Psoas muscle (tissue), 8 donors: ENCODE measurements around the gene PGAM5. TPM values are rescaled to one million over a fixed set of nuclear protein-coding genes. Genes with fewer than 3 reads are reported as not detected.
A peak's percentile ranks its signal among the peaks of the same experiment; 100 is the strongest.

Experiments
- ATAC-seq, 4 donors: fragments of 200-7000 bp; cut with Tn5 transposase; one replicate each; pipeline ENCODE4 v1.9.1; 2020; ENCODE audit warnings: moderate library complexity in 3 of 4, mild to moderate bottlenecking in 2 of 4
- DNase-seq, 2 donors: peaks; one replicate each; pipeline ENCODE4 v3.0.0-alpha.2; 2020
- H3K27ac ChIP-seq: fragments of 200-600 bp; one replicate; pipeline ENCODE4 v1.8.0; 2022
- H3K27me3 ChIP-seq, 3 donors: fragments of 200-600 bp in 1 of 3; one replicate each; pipeline versions ENCODE4 v1.6.1 to v1.8.0; 2013 to 2022; ENCODE audit warnings: low read length in 2 of 3, mild to moderate bottlenecking in 2 of 3, moderate library complexity in 1 of 3; ENCODE audit not compliant: insufficient read depth in 3 of 3
- H3K36me3 ChIP-seq, 2 donors: fragments of 200-600 bp in 1 of 2; one replicate each; pipeline versions ENCODE4 v1.6.1 to v1.8.0; 2013 to 2022; ENCODE audit warnings: low read depth in 1 of 2, mild to moderate bottlenecking in 1 of 2, moderate library complexity in 1 of 2; ENCODE audit not compliant: insufficient read depth in 1 of 2
- H3K4me1 ChIP-seq: fragments of 200-600 bp; one replicate; pipeline ENCODE4 v1.8.0; 2022
- H3K4me3 ChIP-seq: fragments of 200-600 bp; one replicate; pipeline ENCODE4 v1.8.0; 2022; ENCODE audit warnings: mild to moderate bottlenecking
- H3K9me3 ChIP-seq: fragments of 200-600 bp; one replicate; pipeline ENCODE4 v1.8.0; 2022
- CTCF ChIP-seq: fragments of 200-600 bp; IDR thresholded peaks from one replicate; pipeline ENCODE4 v1.8.0; 2022; ENCODE audit warnings: antibody characterized with exemption
- WGBS, 3 donors: extraction: QIAGEN DNeasy Blood & Tissue Kit; methylation state at CpG; one replicate each; pipeline versions ENCODE4 v1.1.6 to v1.1.7; 2013; 5-methylcytosine and 5-hydroxymethylcytosine counted together
- intact Hi-C, 2 donors: fragments of 100-400 bp; cut with DNase I; formaldehyde crosslinking; loops; one replicate each; pipeline versions ENCODE4 v1.11.0 to v1.14.2; 2022
- polyA plus RNA-seq, 3 donors: library from polyadenylated mRNA; stranded (reverse); fragments of 200-250 nt; gene quantifications; one replicate each; pipeline ENCODE4 v1.2.3, GENCODE V29; 2013
- total RNA-seq, 4 donors: library from RNA; stranded (reverse); fragmentation: NEBNext Ultra II Directional in 2 of 4; extraction: Animal tissue kit (Norgen Biotek cat#: 25700) in 2 of 4; gene quantifications; one replicate each; pipeline versions ENCODE4 v1.2.1 to v1.2.4, GENCODE V29; 2021 to 2023
- donor health status: healthy with polysubstance abuse.
- donor health status: DM: no; HTN: no; CAD: no; lungs with moderate emphysema.
- donor health status: Bipolar disorder and iron deficiency.
- donor health status: healthy.
- donor health status: DM: yes; HTN: yes; CAD: no.
- donor health status: DM: no; HTN: no; CAD: no.
- donor health status: DM: no; HTN: no; CAD: no.
- donor health status: DM: yes; HTN: yes; CAD: no.

Gene PGAM5
- total and polyA plus RNA-seq, 7 donors = 25.3 to 62.0 (median 47.2) TPM

- Histone ChIP-seq H3K4me1 (no peaks in the 10 kb centered on the region), H3K36me3 (peaks cover 9 to 95% of the 10 kb centered on the region in 2 donors), H3K9me3 (no peaks in the 10 kb centered on the region), H3K27ac (no peak overlapping the region), H3K27me3 (no peaks in the 10 kb centered on the region), H3K4me3 (no peak overlapping the region)
- ATAC-seq (no peak), DNase-seq (no peak)
- intact Hi-C loops = no loop called here
- WGBS, 3 donors = 96 to 97% (median 96%) methylated on average over 12 of the region's 12 CpGs
- no peak for TF ChIP-seq CTCF
These were observed 15.7 kb downstream of the PGAM5 start for GRCh38 chr12:132726386-132726785.

- Histone ChIP-seq H3K4me1 (no peaks in the 10 kb centered on the region), H3K9me3 (no peaks in the 10 kb centered on the region), H3K27me3 (no peaks in the 10 kb centered on the region), H3K36me3 (peaks cover 13 to 92% of the 10 kb centered on the region in 2 donors), H3K4me3 (no peak overlapping the region), H3K27ac (no peak overlapping the region)
- DNase-seq = no peak
- WGBS, 3 donors = 94 to 95% (median 94%) methylated on average over 37 of the region's 37 CpGs
- no peak for TF ChIP-seq CTCF
- intact Hi-C loops = no loop called here
- peak in 2 of 4 donors; percentile 18 to 27 for ATAC-seq
These were observed 16.6 kb downstream of the PGAM5 start for GRCh38 chr12:132727091-132727794.

GRCh38 chr12:132728502-132728901 lies 17.9 kb downstream of the PGAM5 start:
- Histone ChIP-seq H3K27ac (no peak overlapping the region), H3K36me3 (peaks cover 7 to 84% of the 10 kb centered on the region in 2 donors), H3K4me1 (no peaks in the 10 kb centered on the region), H3K27me3 (no peaks in the 10 kb centered on the region), H3K4me3 (no peak overlapping the region), H3K9me3 (no peaks in the 10 kb centered on the region)
- ATAC-seq (no peak), DNase-seq (no peak)
- no peak for TF ChIP-seq CTCF
- intact Hi-C loops = no loop called here
- 94 to 98% (median 97%) methylated on average over 7 of the region's 7 CpGs for WGBS, 3 donors

GRCh38 chr12:132729541-132730320 lies 19.1 kb downstream of the PGAM5 start:
- H3K4me3 ChIP-seq = no peak overlapping the region
- no peak overlapping the region for H3K27ac ChIP-seq
- DNase-seq (no peak), ATAC-seq (no peak)
- TF ChIP-seq CTCF = no peak
- intact Hi-C loops = no loop called here
- H3K36me3 ChIP-seq = peaks cover 9 to 84% of the 10 kb centered on the region in 2 donors
- no peaks in the 10 kb centered on the region for H3K27me3 ChIP-seq
- 77 to 83% (median 80%) methylated on average over 24 of the region's 24 CpGs for WGBS, 3 donors
- H3K4me1 ChIP-seq = no peaks in the 10 kb centered on the region
- H3K9me3 ChIP-seq = no peaks in the 10 kb centered on the region
